Neural progenitor cell (in vitro differentiated cells): ENCODE measurements around the gene LRWD1. TPM values are rescaled to one million over a fixed set of nuclear protein-coding genes. Genes with fewer than 3 reads are reported as not detected.
A peak's percentile ranks its signal among the peaks of the same experiment; 100 is the strongest.
"Not testable (repeated sequence)": the region's sequence is repeated elsewhere in the genome, so short reads cannot be mapped to it uniquely, and the experiment has no call there.

Experiments
- DNase-seq: peaks from one replicate; pipeline ENCODE4 v3.0.0-alpha.2; 2016; ENCODE audit warnings: low spot score
- H2AFZ ChIP-seq: fragments of 200-600 bp; sonication (generic); replicated peaks from 2 replicates; pipeline ENCODE4 v1.6.1; 2016; ENCODE audit warnings: antibody characterized with exemption
- H3F3A ChIP-seq: fragments of 200-600 bp; sonication (generic); 2 replicates; pipeline ENCODE4 v1.6.1; 2016; ENCODE audit warnings: antibody characterized with exemption, low read depth
- H3K27ac ChIP-seq: fragments of 200-600 bp; sonication (generic); 2 replicates; pipeline ENCODE4 v1.5.1; 2016; ENCODE audit warnings: mild to moderate bottlenecking
- H3K27me3 ChIP-seq: fragments of 200-600 bp; sonication (generic); 2 replicates; pipeline ENCODE4 v1.6.1; 2016; ENCODE audit warnings: mild to moderate bottlenecking, moderate library complexity
- H3K36me3 ChIP-seq: fragments of 200-600 bp; sonication (generic); 2 replicates; pipeline ENCODE4 v1.5.1; 2016
- H3K4me1 ChIP-seq: fragments of 200-600 bp; sonication (generic); 2 replicates; pipeline ENCODE4 v1.6.1; 2016; ENCODE audit warnings: mixed run types
- H3K4me2 ChIP-seq: fragments of 200-600 bp; sonication (generic); 2 replicates; pipeline ENCODE4 v1.6.1; 2016
- H3K4me3 ChIP-seq: fragments of 200-600 bp; sonication (generic); 2 replicates; pipeline ENCODE4 v1.5.1; 2016
- H3K79me2 ChIP-seq: fragments of 200-600 bp; sonication (generic); 2 replicates; pipeline ENCODE4 v1.6.1; 2016; ENCODE audit warnings: low read depth
- H3K9ac ChIP-seq: fragments of 200-600 bp; sonication (generic); 2 replicates; pipeline ENCODE4 v1.6.1; 2016
- H3K9me3 ChIP-seq: fragments of 200-600 bp; sonication (generic); 2 replicates; pipeline ENCODE4 v1.5.1; 2016; ENCODE audit warnings: low read depth
- H4K20me1 ChIP-seq: fragments of 200-600 bp; sonication (generic); 2 replicates; pipeline ENCODE4 v1.6.1; 2016; ENCODE audit warnings: low read depth
- H3K27ac Mint-ChIP-seq: 3 replicates; pipeline ENCODE4 v1.8.0; 2021; ENCODE audit warnings: mixed read lengths
- H3K27me3 Mint-ChIP-seq: 2 replicates; pipeline ENCODE4 v1.8.0; 2022; ENCODE audit warnings: low read depth, mild to moderate bottlenecking, inconsistent platforms, moderate library complexity, mixed read lengths; ENCODE audit not compliant: insufficient read depth
- H3K36me3 Mint-ChIP-seq: 3 replicates; pipeline ENCODE4 v1.8.0; 2021; ENCODE audit warnings: mixed read lengths
- H3K4me1 Mint-ChIP-seq: 3 replicates; pipeline ENCODE4 v1.8.0; 2021; ENCODE audit warnings: mixed read lengths
- H3K4me3 Mint-ChIP-seq: 3 replicates; pipeline ENCODE4 v1.8.0; 2021; ENCODE audit warnings: mild to moderate bottlenecking, moderate library complexity, mixed read lengths
- H3K9me3 Mint-ChIP-seq: 3 replicates; pipeline ENCODE4 v1.8.0; 2020; ENCODE audit warnings: mixed read lengths
- CTCF ChIP-seq: fragments of 200-600 bp; sonication (generic); IDR thresholded peaks from 2 replicates; pipeline ENCODE4 v1.5.1; 2017; ENCODE audit warnings: antibody characterized with exemption, mild to moderate bottlenecking
- total RNA-seq: library from RNA; depleted of rRNA; stranded (reverse); fragments of >200 nt; gene quantifications from 2 replicates; pipeline ENCODE4 v1.2.3, GENCODE V29; 2015; ENCODE audit warnings: low replicate concordance

LRWD1 gene
- total RNA-seq, 1 donor from 2014 or later = 16.9 TPM

GRCh38 chr7:102478314-102479208 lies 13.8 kb downstream of the LRWD1 start, which contains the start of gene POLR2J:
Gene POLR2J (minus strand): TSS chr7:102478922. CDS start chr7:102478860, 62 bp downstream.
- TF ChIP-seq CTCF = peak; percentile 31
- not testable (repeated sequence) for H3K9me3 Mint-ChIP-seq, H3F3A ChIP-seq, H3K27me3 ChIP-seq, H3K9ac ChIP-seq, H4K20me1 ChIP-seq, H2AFZ ChIP-seq, H3K27ac ChIP-seq, H3K4me1 ChIP-seq, H3K36me3 Mint-ChIP-seq, H3K79me2 ChIP-seq, H3K27ac Mint-ChIP-seq, H3K27me3 Mint-ChIP-seq, H3K4me1 Mint-ChIP-seq, H3K9me3 ChIP-seq, H3K36me3 ChIP-seq
- Histone ChIP-seq H3K4me2 (peak within 1 kb of the TSS; percentile 53), H3K4me3 (peak within 1 kb of the TSS; percentile 47)
- peak within 1 kb of the TSS; percentile 83 for H3K4me3 Mint-ChIP-seq
- DNase-seq = peak; percentile 76

- peak overlapping the region; percentile 53 for H3K4me2 ChIP-seq
Observed at GRCh38 chr7:102479209-102479584, 14.4 kb downstream of the LRWD1 start.

GRCh38 chr7:102479982-102480637 lies 15.3 kb downstream of the LRWD1 start:
- not testable (repeated sequence) for H3K9me3 ChIP-seq, H3K4me3 ChIP-seq, H3K4me1 Mint-ChIP-seq, H2AFZ ChIP-seq, H3K4me1 ChIP-seq, H3K9ac ChIP-seq, H3K4me2 ChIP-seq, H3K36me3 Mint-ChIP-seq, H3K27ac Mint-ChIP-seq, H3K27ac ChIP-seq, H3K27me3 Mint-ChIP-seq, DNase-seq, H3K36me3 ChIP-seq, H3F3A ChIP-seq, H3K9me3 Mint-ChIP-seq, H3K27me3 ChIP-seq, H3K79me2 ChIP-seq, H4K20me1 ChIP-seq
- peak; percentile 36 for TF ChIP-seq CTCF
- peak overlapping the region; percentile 64 for H3K4me3 Mint-ChIP-seq

More at GRCh38 chr7:102479209-102479584, 14.4 kb downstream of the LRWD1 start:
- not testable (repeated sequence) for H3K4me3 ChIP-seq, H3K4me1 ChIP-seq, H3K79me2 ChIP-seq, H3K36me3 ChIP-seq, H3K27me3 Mint-ChIP-seq, H3F3A ChIP-seq, H2AFZ ChIP-seq, H3K27ac ChIP-seq, DNase-seq, H4K20me1 ChIP-seq, H3K27ac Mint-ChIP-seq, H3K4me3 Mint-ChIP-seq, H3K4me1 Mint-ChIP-seq, H3K27me3 ChIP-seq, H3K9me3 ChIP-seq, H3K36me3 Mint-ChIP-seq, H3K9ac ChIP-seq, H3K9me3 Mint-ChIP-seq

- not testable (repeated sequence) for H3K4me2 ChIP-seq, H3K4me1 ChIP-seq, H3F3A ChIP-seq, H3K9me3 Mint-ChIP-seq, H3K9ac ChIP-seq, H4K20me1 ChIP-seq, H2AFZ ChIP-seq, H3K4me1 Mint-ChIP-seq, H3K4me3 Mint-ChIP-seq, H3K27me3 Mint-ChIP-seq, H3K27ac ChIP-seq, H3K9me3 ChIP-seq, H3K4me3 ChIP-seq, H3K36me3 ChIP-seq, H3K36me3 Mint-ChIP-seq, H3K79me2 ChIP-seq, H3K27me3 ChIP-seq, DNase-seq, H3K27ac Mint-ChIP-seq
Observed at GRCh38 chr7:102481962-102482361, 17.2 kb downstream of the LRWD1 start.

- H3K9me3 Mint-ChIP-seq, H3K36me3 Mint-ChIP-seq, H3K4me2 ChIP-seq, DNase-seq, H3K4me1 ChIP-seq, H3K36me3 ChIP-seq, H3K27ac ChIP-seq, H3K9ac ChIP-seq, H4K20me1 ChIP-seq, H3K9me3 ChIP-seq, H3K79me2 ChIP-seq, H3K4me1 Mint-ChIP-seq, H3K4me3 Mint-ChIP-seq, H2AFZ ChIP-seq, H3K4me3 ChIP-seq, H3K27ac Mint-ChIP-seq, H3F3A ChIP-seq, H3K27me3 ChIP-seq, H3K27me3 Mint-ChIP-seq: not testable (repeated sequence)
Observed at GRCh38 chr7:102484317-102484716, 19.5 kb downstream of the LRWD1 start.

GRCh38 chr7:102490529-102491075 lies 25.8 kb downstream of the LRWD1 start:
- not testable (repeated sequence) for DNase-seq, H3K4me3 Mint-ChIP-seq, H3K27ac Mint-ChIP-seq, H3K4me2 ChIP-seq, H3K9me3 ChIP-seq, H4K20me1 ChIP-seq, H3K4me1 ChIP-seq, H3K27ac ChIP-seq, H3K9ac ChIP-seq, H3F3A ChIP-seq, H3K36me3 ChIP-seq, H3K36me3 Mint-ChIP-seq, H3K27me3 ChIP-seq, H3K79me2 ChIP-seq, H2AFZ ChIP-seq, H3K9me3 Mint-ChIP-seq, H3K27me3 Mint-ChIP-seq, H3K4me1 Mint-ChIP-seq, H3K4me3 ChIP-seq
